ENCODE results near the gene PUM2. TPM values are rescaled to one million over a fixed set of nuclear protein-coding genes. Genes with fewer than 3 reads are reported as not detected.

The PUM2 gene
- total and polyA plus RNA-seq, 9 donors, result 40.3 to 148 (median 95.9) TPM

- Histone ChIP-seq H3K4me3 (no peak overlapping the region), H3K9me3 (no peaks in the 10 kb centered on the region), H3K27ac (no peak overlapping the region), H3K4me1 (ENCODE audit: insufficient read depth) (no peaks in the 10 kb centered on the region), H3K36me3 (no peaks in the 10 kb centered on the region), H3K27me3 (no peaks in the 10 kb centered on the region)
- intact Hi-C loops (cut with DNase I), result no loop called here
- WGBS, 3 donors, result 95 to 98% (median 96%) methylated on average over 10 of the region's 10 CpGs
- DNase-seq, result no peak
- no peak for TF ChIP-seq POLR2A (IDR thresholded peaks at IDR 0.05)
- TF ChIP-seq CTCF (IDR thresholded peaks at IDR 0.05), result no peak
- TF ChIP-seq EP300 (IDR thresholded peaks at IDR 0.05), result no peak
Observed at GRCh38 chr2:20203072-20203471, 147.6 kb downstream of the PUM2 start.

GRCh38 chr2:20201671-20202070 is 149.0 kb downstream of the PUM2 start:
- H3K4me3 ChIP-seq, result no peak overlapping the region
- DNase-seq, result no peak
- TF ChIP-seq POLR2A (IDR thresholded peaks at IDR 0.05) (no peak), EP300 (IDR thresholded peaks at IDR 0.05) (no peak), CTCF (IDR thresholded peaks at IDR 0.05) (no peak)
- H3K27me3 ChIP-seq, result no peaks in the 10 kb centered on the region
- no peaks in the 10 kb centered on the region for H3K4me1 ChIP-seq (ENCODE audit: insufficient read depth)
- intact Hi-C loops (cut with DNase I), result no loop called here
- no peaks in the 10 kb centered on the region for H3K9me3 ChIP-seq
- 89 to 92% (median 91%) methylated on average over 17 of the region's 17 CpGs for WGBS, 3 donors
- no peaks in the 10 kb centered on the region for H3K36me3 ChIP-seq
- H3K27ac ChIP-seq, result no peak overlapping the region

GRCh38 chr2:20200697-20201555 is 149.7 kb downstream of the PUM2 start:
- WGBS, 3 donors, result 94 to 95% (median 95%) methylated on average over 26 of the region's 26 CpGs
- TF ChIP-seq EP300 (IDR thresholded peaks at IDR 0.05) (no peak), CTCF (IDR thresholded peaks at IDR 0.05) (no peak), POLR2A (IDR thresholded peaks at IDR 0.05) (no peak)
- H3K4me3 ChIP-seq, result no peak overlapping the region
- H3K4me1 ChIP-seq (ENCODE audit: insufficient read depth), result no peaks in the 10 kb centered on the region
- H3K27ac ChIP-seq, result no peak overlapping the region
- H3K36me3 ChIP-seq, result no peaks in the 10 kb centered on the region
- no peaks in the 10 kb centered on the region for H3K27me3 ChIP-seq
- DNase-seq, result no peak
- intact Hi-C loops (cut with DNase I), result no loop called here
- H3K9me3 ChIP-seq, result no peaks in the 10 kb centered on the region

- Histone ChIP-seq H3K27me3 (no peaks in the 10 kb centered on the region), H3K36me3 (no peaks in the 10 kb centered on the region), H3K4me1 (ENCODE audit: insufficient read depth) (no peaks in the 10 kb centered on the region), H3K27ac (no peak overlapping the region), H3K9me3 (no peaks in the 10 kb centered on the region), H3K4me3 (no peak overlapping the region)
- DNase-seq, result no peak
- intact Hi-C loops (cut with DNase I), result no loop called here
- 88 to 94% (median 91%) methylated on average over 6 of the region's 6 CpGs for WGBS, 3 donors
- TF ChIP-seq EP300 (IDR thresholded peaks at IDR 0.05) (no peak), POLR2A (IDR thresholded peaks at IDR 0.05) (no peak), CTCF (IDR thresholded peaks at IDR 0.05) (no peak)
Observed at GRCh38 chr2:20199633-20200270, 150.9 kb downstream of the PUM2 start.
